Hepatocyte (in vitro differentiated cells): Measurements from ENCODE around the gene S100A2. TPM values are rescaled to one million over a fixed set of nuclear protein-coding genes. Genes with fewer than 3 reads are reported as not detected.

Experiments used
- DNase-seq: peaks from one replicate; pipeline ENCODE4 v3.0.0-alpha.2; 2016; ENCODE audit warnings: low spot score
- H2AFZ ChIP-seq: fragments of 200-600 bp; sonication (generic); 2 replicates; pipeline ENCODE4 v1.6.0; 2016; ENCODE audit warnings: antibody characterized with exemption, mild to moderate bottlenecking
- H3K27ac ChIP-seq: fragments of 200-600 bp; sonication (generic); 2 replicates; pipeline ENCODE4 v1.5.1; 2016; ENCODE audit warnings: mild to moderate bottlenecking
- H3K27me3 ChIP-seq: fragments of 200-600 bp; sonication (generic); 2 replicates; pipeline ENCODE4 v1.6.1; 2016
- H3K36me3 ChIP-seq: fragments of 200-600 bp; sonication (generic); replicated peaks from 2 replicates; pipeline ENCODE4 v1.5.1; 2016; ENCODE audit warnings: low read depth; ENCODE audit not compliant: insufficient read depth
- H3K4me1 ChIP-seq: fragments of 200-600 bp; sonication (generic); 2 replicates; pipeline ENCODE4 v1.5.1; 2016; ENCODE audit warnings: mild to moderate bottlenecking, moderate library complexity; ENCODE audit not compliant: insufficient read depth
- H3K4me2 ChIP-seq: fragments of 200-600 bp; sonication (generic); 2 replicates; pipeline ENCODE4 v1.6.0; 2016
- H3K4me3 ChIP-seq: fragments of 200-600 bp; sonication (generic); 2 replicates; pipeline ENCODE4 v1.5.1; 2016; ENCODE audit warnings: mild to moderate bottlenecking
- H3K79me2 ChIP-seq: fragments of 200-600 bp; sonication (generic); 2 replicates; pipeline ENCODE4 v1.6.0; 2017; ENCODE audit warnings: mild to moderate bottlenecking
- H3K9me2 ChIP-seq: fragments of 200-600 bp; sonication (generic); replicated peaks from 2 replicates; pipeline ENCODE4 v1.6.0; 2017; ENCODE audit warnings: mild to moderate bottlenecking; ENCODE audit not compliant: insufficient read depth
- H3K9me3 ChIP-seq: fragments of 200-600 bp; sonication (generic); 2 replicates; pipeline ENCODE4 v1.5.1; 2016; ENCODE audit warnings: low read depth, mild to moderate bottlenecking
- H4K20me1 ChIP-seq: fragments of 200-600 bp; sonication (generic); 2 replicates; pipeline ENCODE4 v1.6.0; 2016; ENCODE audit warnings: mild to moderate bottlenecking; ENCODE audit not compliant: insufficient read depth, poor library complexity, severe bottlenecking
- CTCF ChIP-seq: fragments of 200-600 bp; sonication (generic); IDR thresholded peaks from 2 replicates; pipeline ENCODE4 v1.5.1; 2016; ENCODE audit warnings: antibody characterized with exemption, mild to moderate bottlenecking; ENCODE audit not compliant: poor library complexity
- EZH2 ChIP-seq: fragments of 200-600 bp; sonication (generic); IDR thresholded peaks from 2 replicates; pipeline ENCODE4 v1.6.1; 2016; ENCODE audit warnings: antibody characterized with exemption, mild to moderate bottlenecking, borderline replicate concordance
- EZH2phosphoT487 ChIP-seq: fragments of 200-600 bp; sonication (generic); IDR thresholded peaks from one replicate; pipeline ENCODE4 v1.6.1; 2018; ENCODE audit warnings: antibody characterized with exemption, mild to moderate bottlenecking, low read depth, moderate library complexity; ENCODE audit not compliant: unreplicated experiment, severe bottlenecking
- WGBS: methylation state at CpG from one replicate; pipeline ENCODE4 v1.1.6; 2016; ENCODE audit warnings: low lambda C conversion rate; ENCODE audit errors: missing lambda C conversion rate; 5-methylcytosine and 5-hydroxymethylcytosine counted together
- polyA plus RNA-seq: library from polyadenylated mRNA; unstranded; fragments of >200 nt; fragmentation: Nextera tagmentation; extraction: Ambion mirVana; gene quantifications from 2 replicates; pipeline ENCODE4 v1.2.1, GENCODE V29; 2016
- total RNA-seq: library from RNA; depleted of rRNA; stranded (reverse); fragments of >200 nt; gene quantifications from 2 replicates; pipeline ENCODE4 v1.2.3, GENCODE V29; 2014

S100A2 gene
- total and polyA plus RNA-seq, 2 experiments from 2014 or later: 4.2 to 6.9 TPM

GRCh38 chr1:153536012-153536670, 29.5 kb downstream of the S100A2 start:
- DNase-seq: peak; percentile 84
- TF ChIP-seq EZH2 (no peak), CTCF (no peak), EZH2phosphoT487 (no peak)
- H2AFZ ChIP-seq: peak overlapping the region; percentile 37

GRCh38 chr1:153535242-153536011, 30.2 kb downstream of the S100A2 start, which contains the start of gene S100A6:
TSS of gene S100A6 (minus strand) at chr1:153535991. CDS start at chr1:153535339, 652 bp downstream.
- H3K4me3 ChIP-seq: peak within 1 kb of the TSS; percentile 42
- no peak for TF ChIP-seq EZH2
- no peak for TF ChIP-seq EZH2phosphoT487
- TF ChIP-seq CTCF: no peak
- H3K4me2 ChIP-seq: peak within 1 kb of the TSS; percentile 87
- peaks cover 18% of the 10 kb centered on the region for H3K79me2 ChIP-seq
- no peaks in the 10 kb centered on the region for H4K20me1 ChIP-seq
- 70% methylated on average over 9 of the region's 18 CpGs for WGBS
- peak within 1 kb of the TSS; percentile 94 for H3K27ac ChIP-seq
- no peak for DNase-seq
- no peaks in the 10 kb centered on the region for H3K36me3 ChIP-seq
- H3K4me1 ChIP-seq: peaks cover 43% of the 10 kb centered on the region
- no peaks in the 10 kb centered on the region for H3K27me3 ChIP-seq
- no peaks in the 10 kb centered on the region for H3K9me3 ChIP-seq
- H2AFZ ChIP-seq: peak within 1 kb of the TSS; percentile 37
- no peaks in the 10 kb centered on the region for H3K9me2 ChIP-seq

More at GRCh38 chr1:153536012-153536670, 29.5 kb downstream of the S100A2 start:
- Histone ChIP-seq H3K4me3 (peak overlapping the region; percentile 42), H3K4me1 (peaks cover 43% of the 10 kb centered on the region), H3K27me3 (no peaks in the 10 kb centered on the region), H3K4me2 (peak overlapping the region; percentile 87), H4K20me1 (no peaks in the 10 kb centered on the region), H3K9me2 (no peaks in the 10 kb centered on the region), H3K27ac (peak overlapping the region; percentile 94), H3K9me3 (no peaks in the 10 kb centered on the region), H3K36me3 (no peaks in the 10 kb centered on the region), H3K79me2 (peaks cover 18% of the 10 kb centered on the region)
- WGBS: 47% methylated on average over 29 of the region's 38 CpGs

GRCh38 chr1:153534925-153535241, 30.8 kb downstream of the S100A2 start:
- TF ChIP-seq EZH2phosphoT487 (no peak), CTCF (no peak), EZH2 (no peak)
- no peaks in the 10 kb centered on the region for H3K9me3 ChIP-seq
- peaks cover 18% of the 10 kb centered on the region for H3K79me2 ChIP-seq
- no peaks in the 10 kb centered on the region for H3K27me3 ChIP-seq
- 94% methylated on average over 3 of the region's 3 CpGs for WGBS
- no peak overlapping the region for H2AFZ ChIP-seq
- H3K36me3 ChIP-seq: no peaks in the 10 kb centered on the region
- peak overlapping the region; percentile 94 for H3K27ac ChIP-seq
- peak overlapping the region; percentile 87 for H3K4me2 ChIP-seq
- H3K9me2 ChIP-seq: no peaks in the 10 kb centered on the region
- peaks cover 43% of the 10 kb centered on the region for H3K4me1 ChIP-seq
- no peak overlapping the region for H3K4me3 ChIP-seq
- H4K20me1 ChIP-seq: no peaks in the 10 kb centered on the region
- DNase-seq: no peak
